ENCODE data around the gene CDC26.

- TF ChIP-seq SPI1 (IDR thresholded peaks at IDR 0.05; ENCODE audit: low read depth, low read length) (no peak), POLR2A (IDR thresholded peaks at IDR 0.05; ENCODE audit: low read depth, low read length) (no peak), TAF1 (IDR thresholded peaks at IDR 0.05; ENCODE audit: low read depth, low read length) (no peak), POLR2AphosphoS5 (IDR thresholded peaks at IDR 0.05; ENCODE audit: low read depth, low read length) (no peak)
These were observed 30.8 kb downstream of the CDC26 start for GRCh38 chr9:113244556-113244955.
